HG03097 (cell line): ENCODE data around the gene ASPG.

Experiments
- ATAC-seq: cut with Tn5 transposase; IDR thresholded peaks from one replicate; pipeline ENCODE4 v1.9.1; 2021; ENCODE audit not compliant: unreplicated experiment, low FRiP score

Gene ASPG

GRCh38 chr14:104092931-104093365 lies 7.4 kb downstream of the ASPG start:
- ATAC-seq: no peak

DNA sequence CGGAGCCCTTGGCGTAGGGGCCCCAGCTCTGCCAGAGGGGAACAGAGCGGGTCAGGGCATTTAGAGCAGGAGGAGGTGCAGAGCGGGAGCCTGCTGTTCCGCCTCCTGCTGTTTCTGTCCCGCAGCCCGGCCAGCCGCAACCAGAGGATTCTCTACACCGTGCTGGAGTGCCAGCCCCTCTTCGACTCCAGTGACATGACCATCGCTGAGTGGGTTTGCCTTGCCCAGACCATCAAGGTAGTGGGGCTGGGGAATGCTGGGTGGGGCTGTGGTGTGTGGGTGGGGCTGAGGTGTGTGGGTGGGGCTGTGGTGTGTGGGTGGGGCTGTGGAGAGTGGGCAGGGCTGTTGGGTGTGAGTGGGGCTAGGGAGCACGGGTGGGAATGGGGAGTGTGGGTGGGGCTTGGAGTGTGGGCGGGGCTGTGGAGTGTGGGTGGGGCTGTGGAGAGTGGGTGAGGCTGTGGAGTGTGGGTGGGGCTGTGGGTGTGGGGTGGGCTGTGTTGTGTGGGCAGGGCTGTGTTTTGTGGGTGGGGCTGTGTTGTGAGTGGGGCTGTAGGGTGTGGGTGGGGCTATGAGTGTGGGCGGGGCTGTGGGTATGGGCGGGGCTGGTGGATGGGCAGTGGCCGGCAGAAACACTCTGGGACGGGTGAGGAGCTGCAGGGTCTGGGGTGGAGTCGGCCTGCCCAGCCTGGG lies 8.0 kb downstream of the ASPG start:
- ATAC-seq: no peak

DNA sequence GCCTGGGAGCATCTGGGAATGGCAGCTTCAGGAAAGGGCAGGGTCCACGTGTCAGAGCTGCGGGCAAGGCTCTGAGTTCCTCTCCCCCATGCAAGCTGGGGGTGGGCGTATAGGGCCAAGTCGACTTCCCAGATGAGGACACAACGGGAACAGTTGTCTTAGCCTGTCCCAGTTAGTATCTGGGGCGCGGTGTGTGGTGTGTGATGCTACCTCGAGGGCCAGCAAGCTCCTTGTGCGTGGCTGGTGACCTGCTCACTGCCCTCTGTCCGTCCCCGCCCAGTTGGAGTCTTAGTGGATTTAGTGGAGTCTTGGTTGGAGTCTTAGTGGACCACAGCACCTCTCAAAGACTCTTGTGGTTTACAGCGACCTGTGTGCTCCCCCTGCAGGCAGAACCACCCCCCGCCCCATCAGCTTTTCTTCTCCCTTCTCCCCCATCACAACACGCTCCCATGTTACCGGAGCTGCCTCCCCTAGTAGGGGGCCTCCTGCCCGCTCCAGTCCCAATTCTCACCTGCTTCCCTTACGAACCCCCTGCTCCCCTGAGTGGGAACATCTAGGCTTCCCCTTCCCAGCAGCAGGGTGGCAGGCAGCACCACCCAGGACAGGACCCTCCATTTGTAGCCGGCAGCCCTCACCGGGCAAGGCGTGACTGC lies 8.7 kb downstream of the ASPG start:
- ATAC-seq: no peak

DNA sequence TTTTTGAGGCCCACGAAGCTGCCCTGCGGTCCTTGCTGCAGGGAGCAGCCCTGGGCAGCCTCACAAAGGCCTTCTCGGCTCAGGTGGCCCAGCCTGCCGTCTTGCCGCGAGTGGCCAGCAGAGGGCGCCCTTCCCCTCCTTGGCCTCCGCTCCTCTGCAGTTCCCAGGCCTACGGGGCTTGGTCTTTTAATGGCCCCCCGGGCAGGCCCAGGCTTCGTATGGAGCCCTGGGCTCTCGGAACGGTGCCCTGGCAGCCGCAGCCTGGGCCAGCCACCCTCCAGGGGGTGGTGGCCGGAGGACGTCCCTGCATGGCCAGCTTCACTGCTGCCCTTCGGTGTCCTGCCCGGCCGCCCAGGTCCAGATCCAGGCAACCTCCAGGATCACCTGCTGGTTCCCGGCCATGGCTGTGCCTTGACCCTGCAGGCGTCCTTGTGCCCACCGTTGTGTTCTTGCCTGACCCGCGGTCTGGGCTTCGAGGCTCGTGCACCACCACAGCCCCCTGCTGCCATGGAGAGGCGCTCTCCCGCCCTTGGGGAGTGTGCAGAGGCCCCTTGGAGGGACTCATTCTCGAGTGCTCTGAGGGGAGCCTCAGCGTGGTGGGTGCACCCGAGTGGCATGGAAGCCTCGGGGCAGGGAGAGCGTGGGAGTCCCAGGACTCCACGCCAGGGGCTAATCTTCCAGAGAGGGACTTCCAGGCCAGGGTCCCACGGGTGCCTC lies 9.4 kb downstream of the ASPG start:
- no peak for ATAC-seq

- no peak for ATAC-seq
Measured at GRCh38 chr14:104095426-104096310, 10.2 kb downstream of the ASPG start.

DNA sequence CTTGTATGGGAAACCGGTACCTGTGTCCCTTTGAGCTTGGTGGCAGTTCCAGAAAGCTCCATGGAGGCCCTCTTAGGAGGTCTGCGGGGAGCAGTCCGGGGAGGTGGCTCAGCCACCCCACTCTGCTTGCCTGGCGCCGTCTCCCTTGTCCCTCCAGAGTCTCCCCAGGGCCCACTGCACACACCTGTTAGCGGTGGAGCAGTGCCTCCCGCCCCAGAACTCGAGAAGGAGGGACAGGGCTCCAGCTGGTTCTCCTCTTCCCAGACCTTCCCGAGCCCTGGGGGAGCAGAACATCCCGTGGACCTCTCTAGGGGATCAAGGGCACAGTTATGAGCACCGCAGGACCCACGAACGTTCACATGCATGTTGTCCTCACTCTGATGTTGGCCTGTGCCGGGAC lies 10.8 kb downstream of the ASPG start:
- ATAC-seq: no peak

DNA sequence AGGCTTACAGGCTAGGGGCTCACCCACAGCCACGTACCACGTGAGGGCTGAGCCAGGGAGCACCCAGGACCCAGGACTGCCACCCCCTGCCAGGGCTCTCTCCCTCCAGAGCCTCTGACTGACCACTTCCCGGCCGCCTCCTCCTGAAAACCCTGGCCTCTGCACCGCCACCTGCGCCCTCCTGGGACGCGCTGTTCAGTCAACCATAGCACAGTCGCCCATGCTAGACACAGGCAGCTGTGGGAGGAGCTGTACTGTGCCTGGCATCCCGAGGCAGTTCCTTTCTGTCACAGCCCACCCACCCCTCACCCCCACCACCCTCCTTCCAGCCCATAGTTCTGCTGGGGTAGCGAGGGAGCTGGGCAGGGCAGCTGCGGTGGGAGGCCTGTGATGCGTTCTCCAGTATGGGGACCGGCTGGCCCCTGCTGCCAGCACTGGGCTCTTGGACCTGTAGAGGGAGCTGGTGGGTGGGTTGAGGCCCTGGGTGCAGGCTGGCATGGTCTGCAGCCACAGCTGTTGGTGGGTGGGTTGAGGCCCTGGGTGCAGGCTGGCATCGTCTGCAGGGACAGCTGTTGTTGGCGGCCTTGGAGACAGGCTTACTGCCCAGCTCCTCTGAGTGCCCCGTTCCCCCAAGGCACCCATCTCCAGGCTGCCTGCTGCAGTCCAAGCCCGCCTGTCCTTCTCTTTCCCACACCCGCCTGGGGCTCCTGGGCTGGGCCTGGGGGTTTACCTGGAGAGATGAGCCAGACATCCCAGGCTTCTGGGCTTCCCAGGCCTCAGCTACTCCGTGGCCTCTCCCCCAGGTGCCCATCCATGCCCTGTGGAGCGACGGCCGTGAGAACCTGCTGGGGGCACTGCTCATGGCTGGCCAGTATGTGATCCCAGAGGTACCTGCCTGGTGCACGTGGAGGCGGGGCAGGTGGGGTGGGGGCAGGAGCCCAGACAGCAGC lies 11.5 kb downstream of the ASPG start:
- no peak for ATAC-seq

DNA sequence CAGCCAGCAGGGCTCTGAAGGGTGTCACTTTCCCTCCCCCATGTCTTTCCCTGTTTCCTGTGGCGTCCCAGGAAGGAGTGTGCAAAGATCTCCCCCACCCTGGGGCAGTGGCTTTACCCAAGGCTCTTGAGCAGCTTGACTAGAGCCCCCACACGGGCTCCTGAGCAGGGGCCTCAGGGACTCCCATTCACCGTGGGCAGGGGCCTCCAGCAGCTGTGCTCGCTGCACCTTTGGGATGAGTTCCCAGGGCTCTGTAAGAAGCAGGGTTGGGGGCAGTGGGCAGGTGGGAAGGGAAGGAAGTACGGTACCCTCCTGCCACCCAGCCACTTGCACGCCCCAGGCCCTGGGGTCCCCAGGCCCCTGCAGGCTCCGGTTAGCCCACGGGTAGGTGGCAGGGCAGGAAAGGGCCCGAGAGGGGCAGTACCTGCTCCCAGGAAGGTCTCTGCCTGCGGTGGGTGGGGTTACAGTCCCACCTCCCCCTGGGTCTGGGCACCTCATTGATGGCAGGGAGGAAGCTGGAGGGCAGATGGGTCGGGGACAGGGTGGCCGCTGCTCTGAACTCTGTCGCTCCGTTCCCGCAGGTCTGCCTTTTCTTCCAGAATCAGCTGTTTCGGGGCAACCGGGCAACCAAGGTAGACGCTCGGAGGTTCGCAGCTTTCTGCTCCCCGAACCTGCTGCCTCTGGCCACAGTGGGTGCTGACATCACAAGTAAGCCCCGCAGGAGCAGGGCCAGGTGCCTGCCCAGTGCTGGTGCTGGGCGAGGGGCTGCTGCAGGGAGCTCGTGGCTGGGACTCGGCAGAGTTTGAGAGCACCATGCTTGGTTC lies 13.0 kb downstream of the ASPG start:
- ATAC-seq: no peak

DNA sequence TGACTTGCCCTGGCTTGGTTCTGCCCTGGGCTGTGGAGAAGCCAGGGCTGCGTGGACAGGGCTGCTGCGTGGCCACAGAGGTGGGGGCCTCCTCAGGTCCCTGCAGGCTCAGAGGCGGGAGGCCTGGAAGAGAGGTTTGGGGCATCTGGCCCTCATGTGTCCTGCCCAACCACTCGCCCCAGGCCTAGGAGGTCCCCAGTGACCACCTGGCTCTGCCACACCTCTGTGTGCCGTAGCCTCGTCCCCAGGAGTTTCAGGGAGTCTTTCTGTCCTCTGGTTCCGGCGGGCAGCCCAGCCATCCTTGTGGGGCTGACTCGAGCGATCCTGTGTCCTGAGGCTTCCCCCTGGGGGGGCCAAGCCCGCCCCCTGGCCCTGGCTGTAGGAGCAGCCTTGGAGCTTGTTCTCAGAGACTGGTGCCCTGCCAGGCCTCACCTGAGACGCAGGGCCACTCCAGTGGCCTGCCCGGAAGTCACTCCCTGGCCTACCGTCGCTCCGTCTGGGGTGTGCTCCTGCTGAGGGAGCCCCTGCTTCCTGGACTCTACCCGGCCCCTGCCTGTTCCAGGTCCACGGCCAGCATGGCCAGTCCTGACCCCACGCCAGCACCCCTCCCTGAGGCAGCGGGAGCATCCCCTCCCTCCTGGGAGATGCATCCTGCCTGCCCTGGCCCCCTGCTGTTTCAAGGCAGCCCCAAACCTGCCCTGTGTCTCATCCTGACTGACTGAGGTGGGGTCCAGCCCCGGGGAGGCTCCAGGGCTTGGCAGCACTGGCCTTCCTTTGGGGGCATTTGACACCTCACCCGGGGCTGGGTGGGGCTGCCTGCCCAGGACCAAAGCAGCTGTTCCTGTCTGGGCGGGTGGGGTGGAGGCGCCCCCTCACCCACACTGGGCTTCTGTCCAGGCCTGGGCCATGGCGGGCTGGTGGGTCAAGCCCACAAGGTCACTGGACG lies 13.9 kb downstream of the ASPG start:
- no peak for ATAC-seq

DNA sequence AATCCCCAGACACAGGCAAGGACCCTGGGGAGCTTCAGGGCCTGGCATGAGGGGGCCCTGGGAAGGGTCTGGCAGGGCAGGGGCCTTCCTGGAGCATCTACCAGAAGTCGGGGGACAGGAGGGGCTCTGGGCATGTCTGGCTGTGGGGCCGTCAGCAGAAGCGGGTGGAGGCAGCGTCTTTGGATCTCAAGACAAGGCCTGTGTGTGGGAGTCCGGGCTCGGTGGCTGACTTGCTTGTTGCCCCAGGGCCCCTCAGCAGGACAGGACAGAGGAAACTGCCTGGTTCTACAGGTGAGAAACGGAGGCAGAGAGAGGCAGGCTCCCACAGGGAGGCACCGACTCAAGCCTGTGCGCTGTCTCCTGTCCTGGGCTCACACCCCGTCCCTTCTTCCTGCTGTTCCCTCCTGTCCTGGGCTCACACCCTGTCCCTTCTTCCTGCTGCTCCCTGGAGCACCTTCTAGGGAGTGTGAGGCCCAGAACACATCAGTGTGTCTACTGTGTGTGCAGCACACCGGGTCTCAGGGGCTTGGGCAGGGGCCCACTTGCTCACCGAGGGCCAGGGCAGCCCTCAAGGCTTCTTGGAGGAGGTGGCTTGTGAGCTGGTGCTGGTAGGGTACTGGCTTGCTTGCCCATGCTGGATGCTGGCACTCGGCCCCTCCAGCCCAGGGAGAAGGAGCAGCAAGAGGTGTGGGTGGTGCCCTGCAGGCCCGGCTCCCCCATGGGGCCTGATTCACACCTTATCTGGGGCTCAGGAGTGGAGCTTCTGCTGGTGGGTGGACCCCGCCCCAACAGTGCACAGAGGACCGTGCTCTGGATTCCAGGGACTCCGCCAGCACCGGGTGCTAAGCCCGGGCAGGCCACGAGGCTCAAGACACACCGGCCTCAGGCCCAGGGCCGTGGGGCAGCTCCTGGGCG lies 14.9 kb downstream of the ASPG start:
- ATAC-seq: no peak

DNA sequence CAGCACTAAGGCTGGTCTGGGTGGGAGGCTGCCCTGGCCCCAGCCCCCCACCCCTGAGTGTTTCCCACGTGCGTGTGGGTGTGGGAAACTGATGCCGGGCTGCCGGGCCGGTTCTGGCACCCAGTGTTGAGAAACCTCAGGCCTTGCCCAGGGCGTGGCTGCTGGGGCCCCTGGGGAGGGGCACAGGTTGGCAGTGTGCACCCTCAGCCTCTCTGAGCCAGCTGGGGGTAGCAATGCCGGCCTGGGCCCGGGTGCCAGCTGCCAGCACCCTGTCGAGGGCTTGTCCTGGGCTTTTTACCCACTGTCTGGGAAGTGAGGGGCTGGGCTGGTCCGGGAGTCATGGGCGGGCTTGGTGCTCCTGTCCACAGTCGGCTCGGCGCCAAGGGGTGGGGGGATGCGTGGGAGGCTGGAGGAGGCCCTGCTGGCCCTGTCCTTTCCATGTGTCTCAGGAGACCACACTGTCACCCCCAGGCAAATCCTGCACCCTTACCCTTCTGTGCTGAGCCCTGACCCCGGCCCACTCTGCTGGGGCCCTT lies 15.7 kb downstream of the ASPG start:
- no peak for ATAC-seq

DNA sequence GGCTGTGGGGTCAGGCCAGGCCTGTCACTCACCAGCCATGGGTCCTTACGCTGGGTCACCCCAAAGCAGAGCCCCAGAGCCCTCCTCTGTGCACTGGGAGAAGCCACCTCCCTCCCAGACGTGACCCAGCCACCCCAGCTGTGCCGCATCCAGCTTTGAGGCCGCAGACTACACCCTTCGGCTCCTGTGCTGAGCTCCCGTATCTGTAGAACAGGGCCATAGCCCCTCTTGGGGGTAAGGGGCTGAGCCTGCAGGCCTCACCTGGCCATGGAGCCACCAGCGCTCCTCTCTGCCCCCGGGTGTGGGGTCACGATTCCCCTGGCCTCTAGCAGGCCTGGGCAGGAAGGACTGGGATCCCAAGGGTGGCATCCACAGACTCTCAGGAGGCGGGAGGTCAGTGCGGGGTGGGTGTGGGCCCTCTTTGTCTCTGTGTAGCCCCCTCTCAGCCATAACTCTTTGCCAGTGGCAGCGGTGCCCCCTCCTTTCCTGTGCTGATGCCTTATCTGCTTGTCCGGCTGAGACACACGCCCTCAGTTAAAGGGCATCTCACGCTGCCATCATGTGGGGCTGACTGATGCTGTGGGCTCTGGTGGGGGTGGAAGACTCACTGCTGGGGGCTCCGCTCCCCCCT lies 16.3 kb downstream of the ASPG start:
- ATAC-seq: no peak

- ATAC-seq: no peak
Measured at GRCh38 chr14:104102282-104102914, 16.9 kb downstream of the ASPG start.

- no peak for ATAC-seq
Measured at GRCh38 chr14:104103061-104103445, 17.6 kb downstream of the ASPG start.

DNA sequence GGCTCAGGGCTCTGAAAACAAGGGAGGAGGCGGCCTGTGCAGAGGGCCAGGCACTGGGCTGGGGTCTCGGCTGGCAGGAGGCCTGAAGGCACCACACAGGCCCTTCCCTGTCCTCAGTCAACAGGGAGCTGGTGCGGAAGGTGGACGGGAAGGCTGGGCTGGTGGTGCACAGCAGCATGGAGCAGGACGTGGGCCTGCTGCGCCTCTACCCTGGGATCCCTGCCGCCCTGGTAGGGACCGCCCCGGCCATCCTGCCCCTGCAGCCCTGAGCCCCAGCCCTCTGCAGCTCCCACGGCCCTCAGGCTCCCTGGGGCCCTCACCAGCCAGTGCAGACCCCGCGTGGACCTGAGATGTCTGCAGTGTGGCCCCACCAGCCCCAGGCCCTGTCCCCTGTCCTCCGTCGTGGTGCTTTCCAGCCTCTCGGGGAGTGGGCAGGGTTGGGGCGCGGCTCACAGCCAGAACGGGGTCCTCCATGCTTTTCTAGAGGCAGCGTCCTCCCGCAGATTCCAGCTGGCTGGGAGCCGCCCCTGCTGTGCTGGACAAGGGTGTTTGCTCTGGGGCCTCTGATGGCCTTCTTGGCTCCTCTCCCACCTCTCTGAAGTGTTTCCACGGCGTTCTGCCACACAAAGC lies 18.1 kb downstream of the ASPG start:
- ATAC-seq: no peak
